Esophagus muscularis mucosa (tissue), 4 donors: ENCODE results near the gene TTC34. TPM values are rescaled to one million over a fixed set of nuclear protein-coding genes. Genes with fewer than 3 reads are reported as not detected.
"Not testable (repeated sequence)": the region's sequence is repeated elsewhere in the genome, so short reads cannot be mapped to it uniquely, and the experiment has no call there.

ENCODE experiments used
- DNase-seq: peaks from one replicate; pipeline ENCODE4 v3.0.0-alpha.2; 2017; ENCODE audit errors: extremely low spot score
- H3K27ac ChIP-seq, 4 donors: fragments of 200-600 bp; sonication (generic); replicated peaks in 1 of 4; 1 replicate in 3 of 4; 2 replicates in 1 of 4; pipeline ENCODE4 v1.5.1; 2016 to 2019; ENCODE audit warnings: mild to moderate bottlenecking in 1 of 4
- H3K27me3 ChIP-seq, 4 donors: fragments of 200-600 bp; sonication (generic); one replicate each; pipeline versions ENCODE4 v1.5.1 to v1.6.0; 2016 to 2019
- H3K36me3 ChIP-seq, 4 donors: fragments of 200-600 bp; sonication (generic); one replicate each; pipeline ENCODE4 v1.5.1; 2016 to 2019
- H3K4me1 ChIP-seq, 4 donors: fragments of 200-600 bp; sonication (generic); one replicate each; pipeline ENCODE4 v1.5.1; 2016 to 2019
- H3K4me3 ChIP-seq, 4 donors: fragments of 200-600 bp; sonication (generic); 1 replicate in 2 of 4; 2 replicates in 2 of 4; pipeline ENCODE4 v1.5.1; 2016 to 2019; ENCODE audit warnings: mild to moderate bottlenecking in 4 of 4, moderate library complexity in 1 of 4
- H3K9me3 ChIP-seq, 4 donors: fragments of 200-600 bp; sonication (generic); 1 replicate in 3 of 4; 2 replicates in 1 of 4; pipeline ENCODE4 v1.5.1; 2016 to 2019
- WGBS: methylation state at CpG from one replicate; pipeline ENCODE4 v1.1.5; 2018; 5-methylcytosine and 5-hydroxymethylcytosine counted together
- intact Hi-C: fragments of 100-400 bp; cut with DNase I; formaldehyde crosslinking; loops from one replicate; pipeline ENCODE4 v1.15.1; 2023
- total RNA-seq, 4 donors: library from RNA; depleted of rRNA; stranded (reverse); fragments of >200 nt; gene quantifications; one replicate each; pipeline versions ENCODE4 v1.1.0 to v1.2.1, GENCODE V29; 2016

Gene TTC34
- total RNA-seq, 4 donors from 2014 or later: under 0.01 to 0.46 (median 0.10) TPM

DNA sequence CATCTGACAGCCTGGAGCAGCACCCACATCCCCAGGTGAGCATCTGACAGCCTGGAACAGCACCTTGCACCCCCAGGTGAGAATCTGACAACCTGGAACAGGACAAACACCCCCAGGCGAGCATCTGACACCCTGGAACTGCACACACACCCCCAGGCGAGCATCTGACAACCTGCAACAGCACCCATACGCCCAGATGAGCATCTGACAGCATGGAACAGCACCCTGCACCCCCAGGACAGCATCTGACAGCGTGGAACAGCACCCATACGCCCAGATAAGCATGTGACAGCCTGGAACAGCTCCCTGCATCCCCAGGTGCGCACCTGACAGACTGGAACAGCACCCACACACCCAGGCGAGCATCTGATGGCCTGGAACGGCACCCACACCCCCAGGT is 49.0 kb downstream of the TTC34 start:
- WGBS: no CpG with 5 or more reads among the region's 8 CpGs
- intact Hi-C loops: not testable (repeated sequence)

GRCh38 chr1:2751866-2752265 is 49.6 kb downstream of the TTC34 start:
- H3K36me3 ChIP-seq, H3K4me3 ChIP-seq, H3K27ac ChIP-seq, H3K9me3 ChIP-seq, DNase-seq, intact Hi-C loops, H3K4me1 ChIP-seq: not testable (repeated sequence)
- WGBS: no CpG with 5 or more reads among the region's 13 CpGs
- H3K27me3 ChIP-seq: peaks cover 0 to 22% (median 0%) of the 10 kb centered on the region in 4 donors

More for the DNA sequence above, 49.0 kb downstream of the TTC34 start:
- H3K4me3 ChIP-seq, H3K36me3 ChIP-seq, DNase-seq, H3K27ac ChIP-seq, H3K9me3 ChIP-seq, H3K4me1 ChIP-seq: not testable (repeated sequence)
- peaks cover 0 to 22% (median 0%) of the 10 kb centered on the region in 4 donors for H3K27me3 ChIP-seq

DNA sequence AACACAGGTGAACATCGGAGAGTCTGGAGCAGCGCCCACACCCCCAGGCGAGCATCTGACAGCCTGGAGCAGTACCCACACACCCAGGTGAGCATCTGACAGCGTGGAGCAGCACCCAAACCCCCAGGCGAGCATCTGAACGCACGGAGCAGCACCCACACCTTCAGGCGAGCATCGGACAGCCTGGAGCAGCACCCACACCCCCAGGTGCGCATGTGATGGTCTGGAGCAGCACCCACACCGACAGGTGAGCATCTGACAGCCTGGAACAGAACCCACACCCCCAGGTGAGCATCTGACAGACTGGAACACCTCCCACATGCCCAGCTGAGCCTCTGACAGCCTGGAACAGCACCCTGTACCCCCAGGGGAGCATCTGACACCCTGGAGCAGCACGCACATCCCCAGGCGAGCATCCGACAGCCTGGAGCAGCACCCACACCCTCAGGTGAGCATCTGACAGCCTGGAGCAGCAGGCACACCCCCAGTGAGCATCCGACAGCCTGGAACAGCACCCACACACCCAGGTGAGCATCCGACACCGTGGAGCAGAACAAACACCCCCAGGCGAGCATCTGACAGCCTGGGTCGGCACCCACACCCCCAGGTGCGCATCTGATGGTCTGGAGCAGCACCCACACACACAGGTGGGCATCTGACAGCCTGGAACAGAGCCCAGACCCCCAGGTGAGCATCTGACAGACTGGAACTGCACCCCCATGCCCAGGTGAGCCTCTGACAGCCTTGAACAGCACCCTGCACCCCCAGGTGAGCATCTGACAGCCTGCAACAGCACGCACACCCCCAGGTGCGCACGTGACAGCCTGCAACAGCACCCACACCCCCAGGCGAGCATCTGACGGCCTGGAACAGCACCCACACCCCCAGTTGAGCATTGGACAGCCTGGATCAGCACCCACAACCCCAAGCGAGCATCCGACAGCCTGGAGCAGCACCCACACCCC is 50.4 kb downstream of the TTC34 start:
- H3K36me3 ChIP-seq, H3K9me3 ChIP-seq, H3K4me3 ChIP-seq, H3K27ac ChIP-seq, intact Hi-C loops, DNase-seq, H3K4me1 ChIP-seq: not testable (repeated sequence)
- no CpG with 5 or more reads among the region's 27 CpGs for WGBS
- H3K27me3 ChIP-seq: peaks cover 0 to 22% (median 0%) of the 10 kb centered on the region in 4 donors

DNA sequence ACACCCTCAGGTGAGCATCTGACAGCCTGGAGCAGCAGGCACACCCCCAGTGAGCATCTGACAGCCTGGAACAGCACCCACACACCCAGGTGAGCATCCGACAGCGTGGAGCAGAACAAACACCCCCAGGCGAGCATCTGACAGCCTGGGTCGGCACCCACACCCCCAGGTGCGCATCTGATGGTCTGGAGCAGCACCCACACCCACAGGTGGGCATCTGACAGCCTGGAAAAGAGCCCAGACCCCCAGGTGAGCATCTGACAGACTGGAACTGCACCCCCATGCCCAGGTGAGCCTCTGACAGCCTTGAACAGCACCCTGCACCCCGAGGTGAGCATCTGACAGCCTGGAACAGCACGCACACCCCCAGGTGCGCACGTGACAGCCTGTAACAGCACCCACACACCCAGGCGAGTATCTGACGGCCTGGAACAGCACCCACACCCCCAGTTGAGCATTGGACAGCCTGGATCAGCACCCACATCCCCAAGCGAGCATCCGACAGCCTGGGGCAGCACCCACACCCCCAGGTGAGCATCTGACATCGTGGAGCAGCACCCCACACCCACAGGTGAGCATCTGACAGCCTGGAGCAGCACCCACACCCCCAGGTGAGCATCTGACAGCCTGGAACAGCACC is 51.3 kb downstream of the TTC34 start:
- H3K36me3 ChIP-seq, DNase-seq, intact Hi-C loops, H3K4me3 ChIP-seq, H3K9me3 ChIP-seq, H3K4me1 ChIP-seq, H3K27ac ChIP-seq: not testable (repeated sequence)
- H3K27me3 ChIP-seq: peaks cover 0 to 22% (median 0%) of the 10 kb centered on the region in 4 donors
- WGBS: no CpG with 5 or more reads among the region's 14 CpGs

- peaks cover 0 to 22% (median 0%) of the 10 kb centered on the region in 4 donors for H3K27me3 ChIP-seq
- H3K27ac ChIP-seq, H3K36me3 ChIP-seq, H3K9me3 ChIP-seq, H3K4me3 ChIP-seq, DNase-seq, H3K4me1 ChIP-seq, intact Hi-C loops: not testable (repeated sequence)
- WGBS: no CpG with 5 or more reads among the region's 8 CpGs
Observed at GRCh38 chr1:2748626-2749025, 52.9 kb downstream of the TTC34 start.

DNA sequence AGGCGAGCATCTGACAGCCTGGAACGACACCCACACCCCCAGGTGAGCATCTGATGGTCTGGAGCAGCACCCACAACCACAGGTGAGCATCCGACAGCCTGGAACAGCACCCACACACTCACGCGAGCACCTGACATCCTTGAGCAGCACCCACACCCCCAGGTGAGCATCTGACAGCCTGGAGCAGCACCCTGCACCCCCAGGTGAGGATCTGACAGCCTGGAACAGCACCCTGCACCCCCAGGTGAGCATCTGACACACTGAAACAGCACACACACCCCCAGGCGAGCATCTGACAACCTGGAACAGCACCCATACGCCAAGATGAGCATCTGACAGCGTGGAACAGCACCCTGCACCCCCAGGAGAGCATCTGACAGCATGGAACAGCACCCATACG is 106.7 kb downstream of the TTC34 start:
- DNase-seq, H3K4me3 ChIP-seq, H3K27ac ChIP-seq, H3K4me1 ChIP-seq, H3K36me3 ChIP-seq, intact Hi-C loops, H3K9me3 ChIP-seq, H3K27me3 ChIP-seq: not testable (repeated sequence)
- WGBS: 35% methylated on average over 4 of the region's 9 CpGs

DNA sequence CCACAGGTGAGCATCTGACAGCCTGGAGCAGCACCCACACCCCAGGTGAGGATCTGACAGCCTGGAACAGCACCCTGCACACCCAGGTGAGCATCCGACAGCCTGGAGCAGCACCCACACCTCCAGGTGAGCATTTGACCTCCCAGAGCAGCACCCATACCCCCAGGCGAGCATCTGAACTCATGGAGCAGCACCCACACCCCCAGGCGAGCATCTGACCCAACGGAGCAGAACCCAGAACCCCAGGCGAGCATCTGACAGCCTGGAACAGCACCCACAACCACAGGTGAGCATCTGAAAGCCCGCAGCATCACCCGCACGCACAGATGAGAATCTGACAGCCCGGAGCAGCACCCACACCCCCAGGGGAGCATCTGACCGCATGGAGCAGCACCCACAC is 111.3 kb downstream of the TTC34 start:
- intact Hi-C loops, H3K4me1 ChIP-seq, H3K27ac ChIP-seq, H3K4me3 ChIP-seq, DNase-seq, H3K27me3 ChIP-seq, H3K9me3 ChIP-seq, H3K36me3 ChIP-seq: not testable (repeated sequence)
- WGBS: no CpG with 5 or more reads among the region's 10 CpGs

DNA sequence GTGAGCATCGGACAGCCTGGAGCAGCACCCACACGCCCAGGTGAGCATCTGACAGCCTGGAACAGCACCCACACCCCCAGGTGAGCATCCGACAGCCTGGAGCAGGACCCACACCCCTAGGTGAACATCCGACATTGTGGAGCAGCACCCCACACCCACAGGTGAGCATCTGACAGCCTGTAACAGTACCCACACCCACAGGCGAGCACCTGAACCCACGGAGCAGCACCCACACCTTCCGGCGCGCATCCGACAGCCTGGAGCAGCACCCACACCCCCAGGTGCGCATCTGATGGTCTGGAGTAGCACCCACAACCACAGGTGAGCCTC is 113.2 kb downstream of the TTC34 start:
- DNase-seq, H3K27ac ChIP-seq, H3K4me1 ChIP-seq, H3K4me3 ChIP-seq, intact Hi-C loops, H3K9me3 ChIP-seq, H3K36me3 ChIP-seq: not testable (repeated sequence)
- H3K27me3 ChIP-seq: peaks cover 0 to 16% (median 0%) of the 10 kb centered on the region in 4 donors
- 47% methylated on average over 3 of the region's 11 CpGs for WGBS

GRCh38 chr1:2687638-2688335 is 113.7 kb downstream of the TTC34 start:
- H3K36me3 ChIP-seq, H3K4me3 ChIP-seq, H3K27ac ChIP-seq, H3K9me3 ChIP-seq, H3K4me1 ChIP-seq, intact Hi-C loops: not testable (repeated sequence)
- DNase-seq: peak; percentile 74
- 65% methylated on average over 3 of the region's 17 CpGs for WGBS
- H3K27me3 ChIP-seq: peaks cover 0 to 16% (median 0%) of the 10 kb centered on the region in 4 donors

- H3K9me3 ChIP-seq, intact Hi-C loops, H3K4me3 ChIP-seq, H3K4me1 ChIP-seq, DNase-seq, H3K36me3 ChIP-seq, H3K27ac ChIP-seq: not testable (repeated sequence)
- H3K27me3 ChIP-seq: peaks cover 0 to 16% (median 0%) of the 10 kb centered on the region in 4 donors
- whole genome bisulfite sequencing: no CpG with 5 or more reads among the region's 14 CpGs
Observed at GRCh38 chr1:2687174-2687591, 114.3 kb downstream of the TTC34 start.

GRCh38 chr1:2686091-2686863 is 115.2 kb downstream of the TTC34 start:
- H3K27ac ChIP-seq, H3K9me3 ChIP-seq, H3K4me1 ChIP-seq, intact Hi-C loops, DNase-seq, H3K36me3 ChIP-seq, H3K4me3 ChIP-seq: not testable (repeated sequence)
- H3K27me3 ChIP-seq: peaks cover 0 to 16% (median 0%) of the 10 kb centered on the region in 4 donors
- WGBS: 39% methylated on average over 5 of the region's 23 CpGs

- H3K36me3 ChIP-seq, DNase-seq, H3K27ac ChIP-seq, H3K4me3 ChIP-seq, H3K9me3 ChIP-seq, intact Hi-C loops, H3K4me1 ChIP-seq: not testable (repeated sequence)
- H3K27me3 ChIP-seq: peaks cover 0 to 16% (median 0%) of the 10 kb centered on the region in 4 donors
- 0% methylated on average over 2 of the region's 8 CpGs for WGBS
Observed at GRCh38 chr1:2685671-2686070, 115.8 kb downstream of the TTC34 start.
